Measurements from ENCODE around the gene ANTXR1.
A peak's percentile ranks its signal among the peaks of the same experiment; 100 is the strongest.

Gene ANTXR1

DNA sequence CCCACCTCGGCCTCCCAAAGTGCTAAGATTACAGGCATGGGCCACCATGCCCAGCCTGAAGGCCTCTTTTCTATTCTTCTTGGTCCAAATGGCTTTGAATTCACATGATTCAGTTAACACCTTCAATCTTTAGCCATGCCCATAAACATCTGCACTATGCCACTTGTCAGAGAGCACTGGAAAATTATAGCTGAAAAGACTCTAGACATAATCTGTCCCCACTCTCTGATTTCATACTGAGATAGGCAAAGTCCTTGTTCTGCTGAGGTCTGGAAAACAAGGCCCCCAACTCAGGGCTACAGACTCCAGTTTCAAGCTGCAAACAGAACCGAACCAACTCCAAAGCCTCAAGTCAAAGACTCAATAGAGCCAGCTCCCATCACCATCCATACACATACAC is 170.7 kb downstream of the ANTXR1 start:
- no peaks in the 10 kb centered on the region for H3K36me3 ChIP-seq
- H3K27ac ChIP-seq, result no peak overlapping the region
- H3K4me1 ChIP-seq, result peaks cover 0 to 53% (median 15%) of the 10 kb centered on the region in 10 experiments; a peak in 10 of 20 replicates
- no peaks in the 10 kb centered on the region for H3K27me3 ChIP-seq
- H3K9me3 ChIP-seq (replicated peaks in 1 of 11), result no peaks in the 10 kb centered on the region
- H3K4me2 ChIP-seq, result no peak overlapping the region
- no peak overlapping the region for H3K9ac ChIP-seq
- TF ChIP-seq Cebpa-rat (IDR thresholded peaks at IDR 0.05), result no peak
- no peak overlapping the region for H3K4me3 ChIP-seq
- no peaks in the 10 kb centered on the region for H4K20me1 ChIP-seq

DNA sequence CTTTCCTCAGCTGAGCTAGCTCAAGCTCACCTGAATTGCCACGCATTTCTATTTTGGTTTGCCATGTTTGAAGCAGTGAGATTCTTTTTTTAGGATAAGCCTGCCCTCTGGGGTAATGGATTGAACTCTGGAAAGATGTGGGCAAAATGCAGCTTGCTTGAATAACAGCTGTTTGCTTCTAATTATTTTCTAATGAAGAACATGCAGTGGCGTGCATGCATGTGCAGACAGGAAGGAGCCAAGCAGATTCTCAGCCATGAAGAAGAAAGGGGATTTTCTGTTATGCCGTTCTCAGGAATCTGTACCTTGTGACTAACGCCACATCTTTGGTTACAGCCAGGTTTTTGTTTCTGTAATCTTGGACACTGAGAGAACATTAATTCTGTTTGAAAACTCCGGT is 171.2 kb downstream of the ANTXR1 start:
- Histone ChIP-seq H3K27ac (no peak overlapping the region), H3K36me3 (no peaks in the 10 kb centered on the region), H3K4me1 (peaks cover 0 to 49% (median 15%) of the 10 kb centered on the region in 10 experiments; a peak in 10 of 20 replicates), H3K4me3 (no peak overlapping the region), H4K20me1 (no peaks in the 10 kb centered on the region), H3K27me3 (no peaks in the 10 kb centered on the region), H3K9me3 (replicated peaks in 1 of 11) (no peaks in the 10 kb centered on the region), H3K9ac (no peak overlapping the region), H3K4me2 (no peak overlapping the region)
- no peak for TF ChIP-seq Cebpa-rat (IDR thresholded peaks at IDR 0.05)

DNA sequence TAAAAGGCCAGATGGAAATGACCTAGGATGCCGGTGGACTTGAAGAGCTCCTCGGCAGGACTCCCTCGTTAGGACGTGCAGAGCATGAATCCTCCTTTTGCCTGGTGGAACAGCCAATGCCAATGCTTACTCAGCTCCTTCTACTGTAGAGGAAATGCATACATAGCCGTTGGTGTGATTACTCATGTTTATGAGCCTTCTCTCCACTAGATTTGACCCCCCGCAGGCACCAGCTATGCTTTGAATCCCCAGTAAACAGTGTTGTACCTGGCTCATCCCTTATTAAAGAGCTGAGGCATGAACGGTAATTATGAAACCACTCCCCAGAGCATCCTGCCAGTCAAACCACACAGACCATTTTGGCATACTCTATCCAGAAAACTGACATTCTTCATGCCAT is 172.8 kb downstream of the ANTXR1 start:
- H3K9me3 ChIP-seq (replicated peaks in 1 of 11), result no peaks in the 10 kb centered on the region
- H3K4me3 ChIP-seq, result no peak overlapping the region
- TF ChIP-seq Cebpa-rat (IDR thresholded peaks at IDR 0.05), result no peak
- H3K4me2 ChIP-seq, result peak overlapping the region in 4 of 11 experiments; percentile 3 to 52 (median 38); a peak in 5 of 22 replicates
- no peaks in the 10 kb centered on the region for H3K27me3 ChIP-seq
- H4K20me1 ChIP-seq, result no peaks in the 10 kb centered on the region
- H3K9ac ChIP-seq, result no peak overlapping the region
- H3K4me1 ChIP-seq, result peaks cover 0 to 33% (median 12%) of the 10 kb centered on the region in 10 experiments; a peak in 9 of 20 replicates
- H3K27ac ChIP-seq, result no peak overlapping the region
- no peaks in the 10 kb centered on the region for H3K36me3 ChIP-seq

DNA sequence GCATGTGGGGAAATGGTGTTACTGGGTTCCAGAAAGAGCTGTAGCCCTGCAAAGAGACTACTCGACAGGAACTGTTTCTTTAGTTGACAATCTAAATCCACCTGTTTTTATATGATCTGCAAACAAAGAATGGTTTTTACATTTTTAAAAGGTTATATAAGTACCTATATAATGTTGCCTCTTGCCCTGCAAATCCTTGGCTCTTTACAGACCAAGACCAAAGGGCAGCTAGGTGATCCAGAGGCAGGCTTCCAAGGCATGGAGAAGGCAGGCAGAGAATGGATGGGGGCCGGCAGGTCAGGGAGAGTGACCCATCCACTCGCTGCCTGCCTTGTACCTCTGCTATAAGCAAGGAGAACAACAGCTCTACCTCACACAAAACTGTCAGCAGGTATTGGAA is 173.6 kb downstream of the ANTXR1 start:
- Histone ChIP-seq H3K4me1 (peaks cover 0 to 32% (median 12%) of the 10 kb centered on the region in 10 experiments; a peak in 9 of 20 replicates), H3K36me3 (no peaks in the 10 kb centered on the region), H3K27ac (no peak overlapping the region), H3K9me3 (replicated peaks in 1 of 11) (no peaks in the 10 kb centered on the region), H4K20me1 (no peaks in the 10 kb centered on the region), H3K27me3 (no peaks in the 10 kb centered on the region), H3K9ac (no peak overlapping the region), H3K4me3 (no peak overlapping the region), H3K4me2 (peak overlapping the region in 4 of 11 experiments; percentile 3 to 52 (median 38); a peak in 8 of 22 replicates)
- no peak for TF ChIP-seq Cebpa-rat (IDR thresholded peaks at IDR 0.05)

DNA sequence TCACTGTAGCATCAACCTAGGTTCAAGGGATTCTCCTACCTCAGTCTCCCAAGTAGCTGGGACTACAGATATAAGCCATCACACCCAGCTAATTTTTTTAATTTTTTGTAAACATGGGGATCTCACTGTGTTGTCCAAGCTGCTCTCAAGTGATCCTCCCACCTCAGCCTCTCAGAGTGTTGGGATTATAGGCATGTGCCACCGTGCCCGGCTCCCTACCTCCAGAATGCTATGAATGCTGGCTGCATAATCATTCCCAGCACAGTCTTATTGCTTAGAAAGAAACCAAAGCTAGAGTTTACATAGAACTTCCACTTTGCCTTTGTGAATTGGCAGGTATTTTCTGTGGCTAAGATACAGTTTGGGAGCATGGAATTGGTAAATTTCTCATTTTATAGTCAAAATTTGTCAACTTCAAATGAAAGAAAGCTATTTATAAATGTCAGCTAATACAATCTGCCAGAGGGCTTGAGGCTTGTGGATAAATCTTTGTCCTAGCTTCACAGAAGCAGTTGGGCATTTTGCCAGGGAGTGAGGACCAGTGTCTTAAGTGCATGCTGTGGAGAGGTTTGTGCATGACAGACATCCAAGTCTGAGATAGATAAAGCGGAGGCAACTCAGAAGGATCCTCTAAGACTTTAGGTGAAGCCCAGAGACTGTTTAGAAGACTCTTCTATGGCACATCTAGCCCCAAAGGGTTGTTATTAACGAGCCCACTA is 175.4 kb downstream of the ANTXR1 start:
- TF ChIP-seq Cebpa-rat (IDR thresholded peaks at IDR 0.05), result no peak
- Histone ChIP-seq H4K20me1 (no peaks in the 10 kb centered on the region), H3K4me1 (peaks cover 0 to 32% (median 12%) of the 10 kb centered on the region in 10 experiments; a peak in 9 of 20 replicates), H3K27ac (no peak overlapping the region), H3K4me3 (no peak overlapping the region), H3K36me3 (no peaks in the 10 kb centered on the region), H3K9me3 (replicated peaks in 1 of 11) (no peaks in the 10 kb centered on the region), H3K27me3 (no peaks in the 10 kb centered on the region), H3K4me2 (peak overlapping the region in 4 of 11 experiments; percentile 10 to 52 (median 23); a peak in 3 of 22 replicates), H3K9ac (no peak overlapping the region)

GRCh38 chr2:69190743-69191404 is 177.9 kb downstream of the ANTXR1 start:
- no peak overlapping the region for H3K4me2 ChIP-seq
- no peak overlapping the region for H3K9ac ChIP-seq
- TF ChIP-seq Cebpa-rat (IDR thresholded peaks at IDR 0.05), result no peak
- H3K9me3 ChIP-seq (replicated peaks in 1 of 11), result no peaks in the 10 kb centered on the region
- H3K27me3 ChIP-seq, result no peaks in the 10 kb centered on the region
- no peak overlapping the region for H3K27ac ChIP-seq
- H3K4me1 ChIP-seq, result peaks cover 0 to 26% (median 12%) of the 10 kb centered on the region in 10 experiments; a peak in 9 of 20 replicates
- no peaks in the 10 kb centered on the region for H4K20me1 ChIP-seq
- H3K4me3 ChIP-seq, result no peak overlapping the region
- no peaks in the 10 kb centered on the region for H3K36me3 ChIP-seq

GRCh38 chr2:69191634-69192033 is 178.7 kb downstream of the ANTXR1 start:
- TF ChIP-seq Cebpa-rat (IDR thresholded peaks at IDR 0.05), result no peak
- H4K20me1 ChIP-seq, result no peaks in the 10 kb centered on the region
- no peaks in the 10 kb centered on the region for H3K36me3 ChIP-seq
- H3K4me1 ChIP-seq, result peaks cover 0 to 18% (median 7%) of the 10 kb centered on the region in 10 experiments; a peak in 9 of 20 replicates
- H3K9me3 ChIP-seq (replicated peaks in 1 of 11), result no peaks in the 10 kb centered on the region
- no peak overlapping the region for H3K9ac ChIP-seq
- no peak overlapping the region for H3K4me2 ChIP-seq
- H3K4me3 ChIP-seq, result no peak overlapping the region
- H3K27ac ChIP-seq, result no peak overlapping the region
- no peaks in the 10 kb centered on the region for H3K27me3 ChIP-seq

DNA sequence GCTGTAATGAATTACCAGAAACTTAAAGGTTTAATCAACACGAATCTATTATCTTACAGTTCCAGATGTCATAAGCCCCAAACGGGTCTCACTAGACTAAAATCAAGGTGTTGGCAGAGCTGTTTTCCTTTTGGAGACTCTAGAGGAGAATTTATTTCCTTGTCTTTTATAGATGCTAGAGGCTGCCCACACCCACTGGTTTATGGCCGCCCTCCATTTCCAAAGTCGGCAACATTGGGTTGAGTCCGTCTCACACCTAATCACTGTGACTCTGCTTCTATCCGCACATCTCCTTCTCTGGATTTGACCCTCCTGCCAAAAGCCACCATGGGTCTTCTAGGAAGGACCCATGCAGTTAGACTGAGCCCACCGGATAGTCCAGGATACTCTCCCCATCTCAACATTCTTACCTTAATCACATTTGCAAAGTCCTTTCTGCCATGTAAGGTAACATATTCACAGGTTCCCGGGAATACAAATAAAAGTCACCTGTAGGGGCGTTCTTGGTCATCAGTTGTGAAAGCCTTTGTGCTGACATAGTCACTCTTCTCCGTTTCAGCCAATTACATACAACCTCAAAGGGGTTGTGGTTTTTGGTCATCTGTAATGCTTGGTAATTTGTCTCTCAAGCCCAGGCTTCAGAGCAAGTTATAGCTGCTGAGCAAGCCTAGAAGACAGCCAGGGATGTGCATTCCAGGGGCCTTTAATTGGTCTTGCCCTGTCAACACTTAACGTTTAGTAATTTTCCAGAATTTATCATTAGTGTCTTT is 179.4 kb downstream of the ANTXR1 start:
- H4K20me1 ChIP-seq, result no peaks in the 10 kb centered on the region
- H3K27ac ChIP-seq, result no peak overlapping the region
- no peaks in the 10 kb centered on the region for H3K36me3 ChIP-seq
- no peaks in the 10 kb centered on the region for H3K27me3 ChIP-seq
- no peak for TF ChIP-seq Cebpa-rat (IDR thresholded peaks at IDR 0.05)
- peaks cover 0 to 11% (median 5%) of the 10 kb centered on the region in 10 experiments; a peak in 7 of 20 replicates for H3K4me1 ChIP-seq
- H3K4me3 ChIP-seq, result no peak overlapping the region
- no peak overlapping the region for H3K4me2 ChIP-seq
- no peak overlapping the region for H3K9ac ChIP-seq
- H3K9me3 ChIP-seq (replicated peaks in 1 of 11), result no peaks in the 10 kb centered on the region

DNA sequence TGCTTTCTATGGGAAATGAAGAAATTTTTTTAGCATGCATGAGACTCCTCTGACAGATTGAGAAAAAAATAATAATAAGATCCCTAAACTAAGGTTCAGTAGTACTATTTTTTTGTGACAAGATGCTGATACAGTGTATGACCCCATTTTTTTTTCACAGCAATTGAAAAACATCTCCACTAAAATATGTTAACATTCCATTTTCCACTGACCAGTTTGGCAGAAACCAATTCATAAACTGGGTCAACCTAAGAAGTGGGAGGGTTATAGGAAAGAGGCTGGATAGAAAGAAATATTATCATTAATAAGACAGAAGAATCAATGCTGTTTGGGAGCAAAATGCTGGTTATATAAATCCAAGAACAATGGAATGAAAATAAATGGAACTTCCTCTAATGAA is 182.7 kb downstream of the ANTXR1 start:
- H4K20me1 ChIP-seq, result no peaks in the 10 kb centered on the region
- no peaks in the 10 kb centered on the region for H3K27me3 ChIP-seq
- no peaks in the 10 kb centered on the region for H3K36me3 ChIP-seq

More for the DNA sequence above, 182.7 kb downstream of the ANTXR1 start:
- no peak for TF ChIP-seq Cebpa-rat (IDR thresholded peaks at IDR 0.05)
- Histone ChIP-seq H3K9ac (no peak overlapping the region), H3K4me1 (no peaks in the 10 kb centered on the region), H3K4me3 (no peak overlapping the region), H3K4me2 (no peak overlapping the region), H3K27ac (no peak overlapping the region), H3K9me3 (replicated peaks in 1 of 11) (no peaks in the 10 kb centered on the region)
